HG02678 (cell line): ENCODE data around the gene TMEM33.
A peak's percentile ranks its signal among the peaks of the same experiment; 100 is the strongest.

Experiments
- ATAC-seq: cut with Tn5 transposase; IDR thresholded peaks from one replicate; pipeline ENCODE4 v1.9.1; 2021; ENCODE audit warnings: mild to moderate bottlenecking, moderate library complexity; ENCODE audit not compliant: unreplicated experiment

The TMEM33 gene

DNA sequence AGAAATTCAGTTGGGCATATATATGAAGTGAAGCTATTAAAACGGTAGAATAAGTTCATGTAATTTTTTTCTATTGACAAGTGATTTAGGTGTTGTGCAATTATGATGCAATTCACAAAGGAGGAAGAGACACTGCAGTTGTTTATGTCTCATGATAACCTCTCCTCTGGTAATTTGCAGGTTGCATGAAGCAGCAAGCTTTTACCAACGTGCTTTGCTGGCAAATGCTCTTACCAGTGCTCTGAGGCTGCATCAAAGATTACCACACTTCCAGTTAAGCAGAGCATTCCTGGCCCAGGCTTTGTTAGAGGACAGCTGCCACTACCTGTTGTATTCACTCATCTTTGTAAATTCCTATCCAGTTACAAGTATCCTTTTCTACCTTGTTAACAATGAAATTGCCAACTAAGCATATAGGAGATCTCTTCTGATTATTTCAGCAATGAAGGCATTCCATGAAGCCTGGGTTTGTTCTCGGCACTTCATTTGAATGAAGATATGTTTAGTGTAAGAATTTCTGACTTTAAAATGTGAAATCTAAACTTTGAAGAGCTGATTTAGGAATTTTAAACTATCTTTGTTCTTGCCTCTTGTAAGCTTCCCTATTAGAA lies 3.9 kb downstream of the TMEM33 start:
- no peak for ATAC-seq

- ATAC-seq, result no peak
Measured at GRCh38 chr4:41940834-41941233, 5.6 kb downstream of the TMEM33 start.

- no peak for ATAC-seq
Measured at GRCh38 chr4:41943506-41943905, 8.3 kb downstream of the TMEM33 start.

DNA sequence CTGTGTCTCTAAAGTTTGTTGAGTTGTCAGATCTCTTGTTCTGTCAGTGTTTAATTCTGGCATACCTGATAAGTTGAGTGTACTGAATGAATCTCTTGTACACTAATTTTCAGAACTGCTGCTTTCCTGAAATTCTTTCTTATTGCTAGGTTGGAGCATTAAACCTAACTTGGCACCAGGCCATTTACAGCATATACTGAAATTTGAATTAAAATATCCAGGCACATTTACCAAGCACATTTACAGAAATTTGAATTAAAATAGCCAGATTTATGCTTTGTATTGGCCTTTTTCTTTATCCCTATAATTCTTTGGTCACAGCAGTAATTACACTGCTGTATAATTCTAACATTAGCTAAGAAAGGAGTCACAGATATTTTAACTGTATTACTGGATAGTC lies 8.9 kb downstream of the TMEM33 start:
- no peak for ATAC-seq

- no peak for ATAC-seq
Measured at GRCh38 chr4:41949531-41949930, 14.3 kb downstream of the TMEM33 start.

GRCh38 chr4:41957634-41958033 lies 22.4 kb downstream of the TMEM33 start:
- ATAC-seq, result peak; percentile 65

GRCh38 chr4:41963105-41963504 lies 27.9 kb downstream of the TMEM33 start:
- ATAC-seq, result no peak

DNA sequence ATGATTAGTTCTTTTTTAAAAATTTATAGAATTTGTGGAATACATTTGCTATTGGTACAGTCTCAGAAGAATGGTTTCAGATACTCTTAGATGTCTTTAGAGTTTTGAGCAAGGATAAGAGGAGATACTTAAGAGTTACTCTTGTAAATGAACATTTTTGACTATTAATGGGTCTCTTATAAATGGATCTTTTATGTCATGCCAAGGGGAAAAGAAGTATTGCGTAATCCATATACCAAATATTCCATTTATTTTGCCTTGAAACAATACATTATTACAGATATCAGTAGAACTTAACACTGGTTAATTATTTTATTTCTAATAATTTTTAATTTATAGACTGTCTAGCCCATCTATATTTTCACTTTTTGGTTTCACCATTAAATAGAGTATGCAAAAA lies 29.2 kb downstream of the TMEM33 start:
- no peak for ATAC-seq

DNA sequence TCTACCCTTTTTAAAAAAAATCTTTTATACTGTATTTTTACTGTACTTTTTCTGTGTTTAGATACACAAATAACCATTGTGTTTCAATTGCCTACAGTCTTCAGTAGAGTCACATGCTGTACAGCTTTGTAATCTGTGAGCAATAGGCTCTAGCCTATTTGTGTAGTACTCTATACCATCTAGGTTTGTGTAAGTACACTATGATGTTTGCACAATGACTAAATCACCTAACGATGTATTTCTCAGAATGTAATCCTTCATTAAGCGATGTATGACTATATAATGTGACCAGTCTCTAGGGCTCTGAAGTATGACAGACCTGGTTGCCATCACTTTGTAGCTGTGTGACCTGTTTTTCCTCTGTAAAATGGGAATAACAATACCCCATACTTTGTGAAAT lies 32.2 kb downstream of the TMEM33 start:
- ATAC-seq, result no peak

GRCh38 chr4:41969671-41970070 lies 34.4 kb downstream of the TMEM33 start:
- ATAC-seq, result no peak

GRCh38 chr4:41975341-41975740 lies 40.1 kb downstream of the TMEM33 start:
- ATAC-seq, result no peak

DNA sequence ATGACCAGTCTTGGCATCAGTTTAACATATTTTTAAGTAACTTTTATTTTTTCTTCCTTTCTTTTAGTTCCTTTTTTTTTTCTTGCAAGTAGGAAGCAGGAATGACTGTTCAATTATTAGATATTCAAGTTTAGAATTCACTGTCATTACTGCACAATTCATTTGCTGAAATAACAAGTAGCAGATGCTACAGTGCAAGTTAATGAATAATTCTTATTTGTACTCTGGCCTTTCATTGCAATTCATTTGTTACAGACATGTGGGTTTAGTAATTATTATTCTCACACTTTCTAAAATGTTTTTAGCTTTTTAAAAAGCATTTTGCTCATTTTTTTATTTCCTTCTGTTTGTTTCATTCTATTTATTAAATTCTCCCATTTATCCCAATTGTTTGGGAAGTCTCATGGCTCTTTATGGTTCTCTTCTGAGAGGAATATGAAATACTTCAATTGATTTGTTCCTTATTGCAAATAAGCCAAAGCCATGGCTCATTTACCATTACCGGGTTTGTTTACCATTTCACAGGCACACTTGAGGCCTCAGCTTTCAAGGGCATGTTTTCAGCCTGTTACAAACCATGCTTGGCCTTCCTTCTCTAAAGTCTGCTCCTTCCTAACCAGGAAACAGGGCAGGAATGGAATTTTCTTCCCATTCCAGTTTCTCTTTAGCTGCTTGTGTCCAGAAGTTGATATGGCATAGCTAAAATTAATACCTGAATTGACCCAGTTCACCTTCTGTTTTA lies 41.7 kb downstream of the TMEM33 start:
- ATAC-seq, result no peak

DNA sequence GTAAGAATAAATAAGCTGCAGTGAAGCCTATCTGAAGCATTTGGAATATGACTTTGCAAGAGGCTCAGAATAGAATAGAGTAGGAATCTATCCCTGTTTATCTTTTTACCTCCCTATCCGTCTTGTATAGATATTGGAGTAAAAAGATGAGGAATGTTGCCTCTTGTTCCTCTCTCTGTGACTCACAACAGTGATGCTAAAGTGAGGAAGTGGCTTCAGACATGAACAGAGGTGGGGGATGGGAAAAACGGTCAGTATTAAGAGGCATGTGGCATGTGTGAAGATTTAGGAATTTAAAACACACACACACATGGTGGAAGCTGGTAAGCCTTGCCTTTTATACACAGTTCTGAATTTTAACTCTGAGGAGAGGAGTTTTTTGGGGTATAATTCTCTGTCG lies 42.5 kb downstream of the TMEM33 start:
- ATAC-seq, result no peak

DNA sequence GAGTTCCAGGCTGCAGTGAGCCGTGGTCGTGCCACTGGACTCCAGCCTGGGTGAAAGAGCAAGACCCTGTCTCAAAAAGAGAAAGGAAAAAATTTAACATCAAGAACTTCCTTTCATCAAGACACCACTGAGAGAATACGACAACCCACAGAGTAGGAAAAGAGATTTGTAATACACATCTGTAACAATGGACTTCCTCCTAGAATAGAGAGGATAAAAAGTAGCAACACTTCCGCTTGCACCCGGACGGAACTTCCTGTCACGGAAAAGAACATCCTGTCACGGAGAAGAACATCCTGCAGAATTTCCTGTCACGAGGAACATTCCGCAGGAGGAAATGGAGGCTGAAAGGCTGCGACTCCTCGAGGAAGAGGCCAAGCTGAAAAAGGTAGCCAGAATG lies 46.2 kb downstream of the TMEM33 start, which contains the start of gene DCAF4L1:
Gene DCAF4L1, plus strand, starts transcription at position 301 of the 400 bp plus-strand sequence. Its CDS starts 37 bp downstream, at position 338.
- no peak for ATAC-seq

DNA sequence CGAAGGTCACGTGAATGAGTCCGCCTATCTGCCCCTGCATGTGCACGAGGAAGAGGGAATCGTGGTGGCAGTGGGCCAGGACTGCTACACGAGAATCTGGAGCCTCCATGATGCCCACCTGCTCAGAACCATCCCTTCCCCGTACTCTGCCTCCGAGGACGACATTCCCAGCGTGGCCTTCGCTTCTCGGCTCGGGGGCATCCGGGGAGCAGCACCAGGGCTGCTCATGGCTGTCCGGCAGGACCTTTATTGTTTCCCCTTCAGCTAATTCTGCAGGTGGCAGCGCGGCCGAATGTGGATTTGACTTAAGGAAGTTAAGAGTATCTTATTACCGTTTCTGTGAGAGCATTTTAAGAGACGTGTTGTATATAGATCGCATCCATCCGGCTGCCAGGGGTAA lies 47.5 kb downstream of the TMEM33 start:
- no peak for ATAC-seq

DNA sequence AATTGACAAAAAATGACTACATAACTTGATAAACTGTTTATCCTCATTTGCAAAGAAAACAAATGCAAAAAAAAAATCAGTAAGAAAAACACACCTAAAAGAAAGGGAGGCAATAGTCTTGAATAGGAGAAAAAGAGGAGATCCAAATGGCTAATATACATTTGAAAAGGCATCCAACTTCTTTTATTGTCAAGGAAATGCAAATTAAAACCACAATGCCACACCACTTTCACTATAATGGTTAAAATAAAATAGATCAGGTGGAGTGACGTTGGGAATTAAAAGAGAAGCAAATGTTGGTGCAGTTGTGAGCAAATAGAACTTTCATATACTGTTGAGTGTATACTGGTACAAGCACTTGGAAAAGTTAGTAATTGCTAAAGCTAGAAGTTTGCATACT lies 49.9 kb downstream of the TMEM33 start:
- ATAC-seq, result no peak

DNA sequence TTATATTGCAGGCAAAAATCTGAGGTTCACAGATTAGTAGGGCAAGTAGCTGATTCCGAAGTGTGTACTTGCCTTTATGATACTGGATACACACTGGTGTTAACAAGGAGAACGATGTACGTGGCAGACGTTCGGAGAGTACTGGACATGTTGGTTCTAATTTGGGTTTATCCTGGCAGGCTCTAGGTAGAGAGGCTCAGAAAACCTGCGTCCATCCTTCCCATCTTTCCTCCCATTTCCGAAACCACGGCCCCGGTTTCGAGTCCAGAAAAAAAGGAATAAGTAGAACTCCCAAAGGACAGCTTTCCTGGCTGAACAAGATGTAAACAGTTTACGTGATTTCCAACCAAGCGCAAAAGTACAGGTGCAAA lies 54.8 kb downstream of the TMEM33 start:
- ATAC-seq, result peak; percentile 8

DNA sequence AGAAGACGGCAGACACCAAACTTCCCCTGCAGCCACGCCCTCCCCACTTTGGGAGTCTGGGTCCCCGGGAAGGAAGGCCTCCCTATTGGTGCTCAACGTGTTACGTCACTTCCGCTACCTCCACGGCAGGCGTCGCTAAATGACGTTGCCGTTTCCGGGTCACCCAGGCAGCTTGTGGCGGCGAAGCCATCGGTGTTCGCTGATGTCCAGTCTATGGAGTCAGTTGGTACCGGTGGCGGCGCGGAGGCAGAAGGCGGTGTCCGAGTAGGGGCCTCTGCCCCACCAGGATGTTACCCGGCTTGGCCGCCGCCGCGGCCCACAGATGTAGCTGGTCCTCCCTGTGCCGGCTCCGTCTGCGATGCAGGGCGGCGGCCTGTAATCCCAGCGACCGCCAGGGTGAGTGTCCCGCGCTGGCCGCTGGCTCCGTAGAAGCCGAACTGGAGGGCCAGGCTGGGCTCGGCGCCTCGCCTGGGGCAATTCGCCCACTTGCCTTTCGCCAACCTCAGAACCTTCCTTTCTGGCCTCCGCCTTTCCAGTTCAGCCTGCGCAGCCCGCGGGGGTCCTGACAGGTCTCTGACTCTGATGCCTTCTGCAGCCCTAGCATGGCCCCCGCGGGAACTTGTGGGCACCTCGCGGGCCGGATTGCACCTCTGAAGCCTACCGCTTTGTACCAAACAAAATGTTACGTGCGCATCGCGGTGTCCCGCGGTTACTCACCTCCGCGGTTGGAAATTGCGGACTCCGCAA lies 55.3 kb downstream of the TMEM33 start, which contains the start of gene SLC30A9:
Gene SLC30A9, plus strand, starts transcription at position 166 of the 747 bp plus-strand sequence. Its CDS starts 122 bp downstream, at position 288.
- ATAC-seq, result peak; percentile 99

DNA sequence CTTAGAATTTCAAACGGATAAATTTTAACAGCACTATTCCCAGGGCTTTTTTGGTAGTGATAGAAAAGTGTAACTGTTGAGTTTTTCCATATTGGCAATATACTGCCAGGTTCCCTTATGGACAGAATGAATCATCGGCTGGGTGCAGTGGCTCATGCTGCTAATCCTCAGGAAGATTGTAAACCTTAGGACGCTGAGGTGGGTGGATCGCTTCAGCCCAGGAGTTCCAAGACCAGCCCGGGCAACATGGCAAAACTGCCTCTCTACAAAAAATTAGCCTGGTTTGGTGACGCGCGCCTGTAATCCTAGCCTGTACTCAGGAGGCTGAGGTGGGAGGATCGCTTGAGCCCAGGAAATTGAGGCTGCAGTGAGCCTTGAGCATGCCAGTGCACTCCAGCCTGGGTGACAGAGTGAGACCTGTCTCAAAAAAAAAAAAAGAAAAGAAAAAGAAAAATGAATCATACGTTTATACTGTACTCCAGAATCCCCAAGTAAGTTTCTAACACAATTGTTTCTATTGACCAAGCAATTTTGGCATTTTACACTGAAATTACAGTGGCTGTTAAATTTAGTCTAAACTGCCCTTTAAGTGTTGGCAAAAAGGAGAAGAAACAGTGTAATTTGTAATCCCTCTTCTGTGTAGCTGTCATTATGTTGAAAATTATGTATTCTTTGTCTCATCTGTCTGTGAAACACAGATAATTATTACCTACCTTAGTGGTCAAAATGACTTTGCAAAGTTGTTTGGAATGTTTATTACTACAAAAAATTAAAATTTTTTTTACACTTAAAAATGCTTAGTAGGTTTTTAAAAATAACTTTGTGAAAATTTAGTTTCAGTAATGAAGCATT lies 56.9 kb downstream of the TMEM33 start:
- no peak for ATAC-seq

DNA sequence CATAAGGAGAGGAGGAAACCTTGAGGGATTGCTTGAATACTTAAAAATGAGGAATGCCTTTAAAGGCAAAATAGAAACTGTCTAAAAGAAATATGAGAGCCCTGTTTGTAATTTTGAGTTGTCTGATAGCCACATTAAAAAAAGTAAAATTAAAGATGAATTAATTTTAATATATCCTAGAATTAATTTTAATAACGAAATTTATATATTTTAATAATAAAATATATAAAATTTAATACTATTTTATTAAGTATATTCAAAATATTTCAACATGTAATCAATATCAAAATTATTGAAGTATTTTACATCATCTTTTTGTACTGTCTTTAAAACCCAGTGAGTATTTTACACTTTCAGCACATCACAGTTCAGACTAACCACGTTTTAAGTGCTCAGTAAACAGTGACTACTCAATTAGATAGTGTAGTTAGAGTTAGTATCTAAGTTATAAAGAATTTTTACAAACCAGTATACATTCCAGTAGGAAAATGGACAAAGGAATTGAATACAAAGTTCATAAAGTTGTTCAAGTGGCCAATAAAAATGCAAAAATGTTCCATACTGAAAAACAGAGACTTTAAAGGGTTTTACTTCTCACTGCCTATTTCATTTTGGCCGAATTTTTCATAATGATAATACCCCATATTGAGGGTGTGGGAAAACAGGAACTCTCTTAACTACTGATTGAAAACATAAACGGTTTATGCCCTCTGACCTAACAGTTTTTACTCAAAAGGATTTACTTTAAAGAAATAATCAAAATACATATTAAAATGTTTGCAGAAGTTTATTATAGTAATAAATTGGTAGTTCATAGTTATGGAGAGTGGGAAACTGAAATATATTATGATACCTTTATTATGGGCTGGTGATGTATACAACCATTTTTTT lies 58.0 kb downstream of the TMEM33 start:
- no peak for ATAC-seq
